ENCODE measurements around the gene MLLT6. TPM values are rescaled to one million over a fixed set of nuclear protein-coding genes. Genes with fewer than 3 reads are reported as not detected.

MLLT6 gene
- total RNA-seq, 1 experiment from 2014 or later, result 50.6 TPM

- Histone ChIP-seq H3K4me1 (ENCODE audit: control insufficient read depth, insufficient read depth, low read length) (peaks cover 10% of the 10 kb centered on the region), H3K27ac (ENCODE audit: low read length) (peak overlapping the region; percentile 96), H3K4me3 (ENCODE audit: low read depth in 2 of 2, low read length in 2 of 2) (peak overlapping the region; percentile 76 to 90), H3K9me3 (ENCODE audit: control insufficient read depth, insufficient read depth, low read depth, low read length) (no peaks in the 10 kb centered on the region), H3K27me3 (ENCODE audit: control insufficient read depth, insufficient read depth, low read length) (no peaks in the 10 kb centered on the region), H3K36me3 (ENCODE audit: control insufficient read depth, insufficient read depth, low read length) (peaks cover 2% of the 10 kb centered on the region; the same call in 1 of the 2 replicates)
- ChIA-PET CTCF (no interaction called here), POLR2A (no interaction called here)
- ATAC-seq (no peak), DNase-seq (ENCODE audit: low read depth, low spot score) (no peak)
- peak; percentile 55; the same call in 1 of the 2 replicates for TF ChIP-seq SIN3A (IDR thresholded peaks at IDR 0.05; ENCODE audit: borderline replicate concordance, insufficient read depth, low read depth, low read length)
- TF ChIP-seq POLR2AphosphoS5 (IDR thresholded peaks at IDR 0.05; ENCODE audit: low read depth, low read length), result no peak
- in situ Hi-C loops (cut with HindIII; ENCODE audit: low pct_unique_long_range_greater_than_20kb, low sequenced_read_pairs), result no loop called here
- no TSS peak for BruUV-seq (replicated peaks)
- intact Hi-C loops (cut with micrococcal nuclease; ENCODE audit: unreplicated experiment), result no loop called here
These were observed 45.4 kb downstream of the MLLT6 start for GRCh38 chr17:38750312-38751121.

GRCh38 chr17:38751144-38751807 is 46.2 kb downstream of the MLLT6 start:
- intact Hi-C loops (cut with micrococcal nuclease; ENCODE audit: unreplicated experiment) (no loop called here), in situ Hi-C loops (cut with HindIII; ENCODE audit: low pct_unique_long_range_greater_than_20kb, low sequenced_read_pairs) (no loop called here)
- no TSS peak for BruUV-seq (replicated peaks)
- DNase-seq (ENCODE audit: low read depth, low spot score) (no peak), ATAC-seq (no peak)
- Histone ChIP-seq H3K27ac (ENCODE audit: low read length) (peak overlapping the region; percentile 96), H3K4me1 (ENCODE audit: control insufficient read depth, insufficient read depth, low read length) (peaks cover 2% of the 10 kb centered on the region; the same call in 1 of the 2 replicates), H3K36me3 (ENCODE audit: control insufficient read depth, insufficient read depth, low read length) (peaks cover 7% of the 10 kb centered on the region), H3K9me3 (ENCODE audit: control insufficient read depth, insufficient read depth, low read depth, low read length) (no peaks in the 10 kb centered on the region), H3K27me3 (ENCODE audit: control insufficient read depth, insufficient read depth, low read length) (no peaks in the 10 kb centered on the region), H3K4me3 (ENCODE audit: low read depth in 2 of 2, low read length in 2 of 2) (peak overlapping the region; percentile 76 to 90)
- ChIA-PET CTCF (interaction anchor here (0.7 kb wide), 1 partner anchor 15 kb away, joined by 17 read pairs; no protein-coding TSS in a partner anchor), POLR2A (no interaction called here)
- TF ChIP-seq POLR2AphosphoS5 (IDR thresholded peaks at IDR 0.05; ENCODE audit: low read depth, low read length) (no peak), TCF7L2 (IDR thresholded peaks at IDR 0.05; ENCODE audit: low read depth, low read length) (no peak), REST (IDR thresholded peaks at IDR 0.05; ENCODE audit: insufficient read depth in 1 of 2, low read depth in 2 of 2, low read length in 1 of 2) (no peak), CTCF (IDR thresholded peaks at IDR 0.05) (no peak), SIN3A (IDR thresholded peaks at IDR 0.05; ENCODE audit: borderline replicate concordance, insufficient read depth, low read depth, low read length) (no peak)

Measured in Panc1 (cell line).